ENCODE measurements around the gene SSH2.

SSH2 gene

DNA sequence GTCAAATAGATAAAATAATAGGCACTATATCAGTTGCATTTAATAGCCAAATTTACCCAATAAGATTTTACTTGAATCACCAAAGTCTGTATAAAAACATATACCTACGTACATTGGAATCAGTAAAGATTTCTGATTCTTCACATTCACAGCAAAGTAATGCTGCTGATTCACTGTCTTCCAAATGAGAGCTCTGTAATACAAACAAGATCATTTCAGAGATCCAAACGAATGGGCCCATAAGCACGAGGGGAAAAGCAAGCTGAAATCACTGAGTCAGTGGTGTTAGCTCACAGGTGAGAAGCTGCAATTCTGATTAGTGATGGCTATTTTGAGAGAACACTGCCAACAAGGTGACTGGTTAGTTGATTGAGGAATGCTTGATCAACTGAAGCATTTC lies 81.3 kb downstream of the SSH2 start:
- Mint-ChIP-seq H3K27ac (no peak overlapping the region), H3K9me3 (no peaks in the 10 kb centered on the region), H3K4me3 (no peak overlapping the region), H3K36me3 (peaks cover 3% of the 10 kb centered on the region), H3K27me3 (no peaks in the 10 kb centered on the region), H3K4me1 (no peaks in the 10 kb centered on the region)
- CTCF ChIA-PET, result no interaction called here
- DNase-seq, result no peak

DNA sequence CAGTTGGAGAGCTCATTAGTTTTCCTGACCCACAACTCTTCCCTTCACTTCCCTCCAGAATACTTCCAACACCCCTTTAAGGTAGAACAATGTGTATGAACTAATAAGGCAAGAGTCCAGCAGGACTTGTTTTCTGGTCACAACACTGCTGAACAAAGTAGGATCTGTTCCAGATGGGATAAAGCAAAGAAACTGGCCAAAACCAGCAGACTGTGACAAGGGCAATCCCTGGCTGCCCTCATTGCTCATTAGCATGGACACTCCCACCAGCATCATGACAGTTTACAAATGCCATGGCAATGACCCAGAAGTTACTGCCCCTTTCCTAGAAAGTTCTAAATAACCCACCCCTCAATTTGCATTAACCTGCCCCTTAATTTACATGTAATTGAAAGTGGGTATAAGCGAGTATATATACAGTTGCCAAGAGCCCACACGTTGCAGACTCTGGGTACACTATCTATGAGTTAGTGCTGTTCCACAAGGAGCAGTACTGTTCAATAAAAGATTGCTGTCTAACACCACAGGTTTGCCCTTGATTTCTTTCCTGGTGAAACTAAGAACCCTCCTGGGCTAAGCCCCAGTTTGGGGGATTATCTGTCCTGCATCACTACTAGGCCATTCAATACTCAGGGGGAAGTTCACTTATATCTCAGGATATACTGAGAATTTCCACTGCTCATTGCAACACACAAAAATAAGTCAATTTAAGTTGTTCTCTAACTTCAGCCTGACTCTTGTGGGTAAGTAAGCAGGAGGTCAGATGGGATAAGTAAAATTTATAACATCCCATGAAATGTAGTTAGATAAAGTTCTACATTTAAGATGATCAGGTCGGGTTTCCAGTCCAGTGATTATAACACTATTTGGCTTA lies 82.3 kb downstream of the SSH2 start:
- DNase-seq, result no peak
- Mint-ChIP-seq H3K27me3 (no peaks in the 10 kb centered on the region), H3K27ac (no peak overlapping the region), H3K4me1 (no peaks in the 10 kb centered on the region), H3K9me3 (no peaks in the 10 kb centered on the region), H3K4me3 (no peak overlapping the region), H3K36me3 (peaks cover 3% of the 10 kb centered on the region)
- CTCF ChIA-PET, result no interaction called here

DNA sequence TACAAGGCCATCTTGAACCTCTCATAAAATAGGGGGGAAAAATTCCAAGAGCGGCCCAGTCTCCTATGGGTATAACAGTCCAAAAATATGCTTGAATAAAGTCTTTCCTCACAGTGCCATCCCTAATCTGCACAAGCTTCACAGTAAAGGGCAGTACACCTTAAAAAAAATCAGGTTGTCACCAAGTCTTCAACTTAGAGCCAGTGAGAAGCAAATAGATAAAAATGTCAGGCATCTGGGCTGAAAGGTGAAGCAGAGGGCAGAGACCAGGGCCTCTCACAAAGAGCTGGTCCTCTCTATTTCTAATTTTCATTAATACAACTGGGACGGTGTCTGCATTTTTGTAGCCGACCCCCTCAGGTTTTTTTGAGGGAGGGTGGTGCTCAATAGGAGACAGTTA lies 82.9 kb downstream of the SSH2 start:
- CTCF ChIA-PET, result no interaction called here
- H3K36me3 Mint-ChIP-seq, result peaks cover 3% of the 10 kb centered on the region

DNA sequence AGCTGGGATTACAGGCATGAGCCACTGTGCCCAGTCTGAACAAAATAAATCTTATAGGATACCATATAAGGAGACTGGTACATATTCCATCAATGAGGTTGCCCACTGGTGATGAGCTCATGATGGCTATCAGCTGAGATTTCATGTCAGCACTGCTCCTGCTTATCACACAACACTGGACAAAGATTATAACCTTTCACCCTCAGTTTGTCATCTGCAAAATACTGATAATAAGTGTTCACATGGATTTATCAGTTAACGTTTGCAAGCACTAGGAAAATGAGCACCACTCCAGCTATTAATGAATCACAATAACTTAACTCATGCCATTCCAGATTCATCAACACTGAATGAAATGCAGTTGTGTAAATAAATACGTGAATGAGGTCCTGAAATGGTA lies 83.7 kb downstream of the SSH2 start:
- no peaks in the 10 kb centered on the region for H3K4me1 Mint-ChIP-seq
- DNase-seq, result no peak
- H3K27ac Mint-ChIP-seq, result no peak overlapping the region
- no peaks in the 10 kb centered on the region for H3K27me3 Mint-ChIP-seq
- H3K9me3 Mint-ChIP-seq, result no peaks in the 10 kb centered on the region
- peaks cover 3% of the 10 kb centered on the region for H3K36me3 Mint-ChIP-seq
- CTCF ChIA-PET, result no interaction called here
- no peak overlapping the region for H3K4me3 Mint-ChIP-seq

More for the DNA sequence above, 82.9 kb downstream of the SSH2 start:
- no peak overlapping the region for H3K27ac Mint-ChIP-seq
- no peak overlapping the region for H3K4me3 Mint-ChIP-seq
- H3K27me3 Mint-ChIP-seq, result no peaks in the 10 kb centered on the region
- no peaks in the 10 kb centered on the region for H3K4me1 Mint-ChIP-seq
- DNase-seq, result no peak
- H3K9me3 Mint-ChIP-seq, result no peaks in the 10 kb centered on the region

DNA sequence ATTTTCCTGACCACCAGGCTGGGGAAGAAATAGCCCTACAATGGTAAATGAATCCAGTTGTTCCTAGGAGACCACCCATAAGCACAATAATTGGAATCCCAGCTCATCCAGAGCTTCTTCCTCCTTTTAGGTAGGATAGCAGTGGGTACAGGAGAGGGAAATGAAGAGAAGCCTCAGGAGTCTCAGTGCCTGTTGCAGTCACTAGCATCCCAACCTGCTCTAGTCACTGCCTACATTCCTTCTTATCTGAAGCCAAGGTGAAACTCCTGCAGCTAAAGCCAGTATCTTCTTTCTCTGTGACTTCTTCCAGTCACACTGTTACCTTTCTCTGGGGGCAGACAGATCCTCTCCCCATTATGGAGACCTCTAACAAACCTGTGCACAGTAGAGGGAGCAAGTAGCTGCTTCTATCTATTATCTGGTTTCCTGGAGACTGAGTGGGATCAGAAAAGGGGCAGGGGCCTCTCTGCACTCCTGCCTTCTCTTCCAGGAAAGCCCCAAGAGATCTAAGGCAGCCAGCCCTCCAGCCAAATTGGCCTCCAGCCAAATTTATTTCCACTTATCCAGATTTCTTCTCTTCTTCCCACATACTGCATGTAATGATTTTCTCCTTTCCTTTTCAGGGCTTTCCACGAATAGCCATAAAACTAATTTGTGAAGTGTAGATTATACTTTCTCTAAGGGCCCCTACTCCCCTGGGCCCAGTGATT lies 85.5 kb downstream of the SSH2 start:
- no peaks in the 10 kb centered on the region for H3K27me3 Mint-ChIP-seq
- CTCF ChIA-PET, result no interaction called here
- peaks cover 3% of the 10 kb centered on the region for H3K36me3 Mint-ChIP-seq
- no peak overlapping the region for H3K27ac Mint-ChIP-seq
- DNase-seq, result no peak
- no peaks in the 10 kb centered on the region for H3K4me1 Mint-ChIP-seq
- H3K4me3 Mint-ChIP-seq, result no peak overlapping the region
- H3K9me3 Mint-ChIP-seq, result no peaks in the 10 kb centered on the region

DNA sequence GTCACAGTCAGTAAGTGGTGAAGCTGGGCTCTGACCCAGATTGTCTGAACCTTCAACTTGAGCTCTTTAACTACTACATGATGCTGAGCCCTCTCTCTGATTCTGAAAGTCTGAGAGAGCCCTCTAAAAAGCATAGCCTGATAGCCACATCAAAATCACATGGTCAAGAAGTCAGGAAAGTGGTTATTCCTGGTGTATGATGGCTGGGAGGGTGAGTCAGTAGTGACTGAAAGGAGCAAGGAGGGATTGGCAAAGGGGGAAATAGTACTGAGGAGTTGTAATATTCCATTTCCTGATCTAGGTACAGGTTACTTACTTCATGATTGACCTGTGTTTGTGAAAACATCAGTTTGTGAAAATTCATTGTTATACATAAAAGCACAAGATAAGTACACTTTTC lies 89.1 kb downstream of the SSH2 start:
- H3K36me3 Mint-ChIP-seq, result peaks cover 2% of the 10 kb centered on the region
- DNase-seq, result no peak
- H3K9me3 Mint-ChIP-seq, result no peaks in the 10 kb centered on the region
- H3K27me3 Mint-ChIP-seq, result no peaks in the 10 kb centered on the region
- H3K4me3 Mint-ChIP-seq, result no peak overlapping the region
- H3K4me1 Mint-ChIP-seq, result no peaks in the 10 kb centered on the region
- H3K27ac Mint-ChIP-seq, result no peak overlapping the region
- CTCF ChIA-PET, result no interaction called here

DNA sequence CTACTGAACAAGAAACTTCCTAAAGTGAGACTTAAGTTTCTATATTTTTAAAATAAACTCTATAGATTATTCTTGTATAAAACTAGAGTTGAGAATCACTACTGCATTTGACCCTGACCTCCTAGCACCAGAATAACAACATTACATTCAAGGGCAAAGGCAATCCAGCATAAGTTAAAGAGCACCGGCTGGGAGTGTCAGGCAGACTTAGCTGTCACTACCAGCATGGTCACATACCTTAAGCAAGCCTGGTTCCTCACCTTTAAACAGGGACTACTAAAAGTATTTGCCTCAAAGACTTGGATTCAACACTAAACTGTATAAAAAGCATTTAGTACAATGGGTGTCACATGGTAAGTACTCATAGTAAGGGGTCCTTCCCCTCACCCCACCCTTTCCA lies 90.4 kb downstream of the SSH2 start:
- DNase-seq, result no peak
- no peak overlapping the region for H3K4me3 Mint-ChIP-seq
- no peaks in the 10 kb centered on the region for H3K27me3 Mint-ChIP-seq
- H3K27ac Mint-ChIP-seq, result no peak overlapping the region
- no peaks in the 10 kb centered on the region for H3K9me3 Mint-ChIP-seq
- CTCF ChIA-PET, result no interaction called here
- no peaks in the 10 kb centered on the region for H3K4me1 Mint-ChIP-seq
- peaks cover 2% of the 10 kb centered on the region for H3K36me3 Mint-ChIP-seq

DNA sequence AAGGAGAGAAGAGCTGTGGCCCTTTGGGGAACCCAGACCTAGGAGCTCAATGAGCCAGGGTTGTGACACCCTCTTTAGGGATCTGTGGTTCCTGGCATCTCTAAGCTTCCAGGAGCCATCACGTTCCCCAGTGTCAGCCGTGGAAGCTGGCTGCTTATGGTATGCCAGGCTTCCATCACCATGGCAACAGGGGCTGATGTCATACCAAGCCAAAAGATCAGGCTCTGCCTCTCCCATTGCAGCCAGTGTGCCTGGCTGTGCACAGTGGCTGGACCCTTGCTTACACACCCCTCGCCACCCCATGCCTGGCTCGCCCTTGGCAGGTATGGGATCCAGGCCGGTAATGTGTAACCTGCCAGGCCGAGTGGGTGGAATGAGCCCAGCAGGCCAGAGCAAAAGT lies 91.1 kb downstream of the SSH2 start:
- Mint-ChIP-seq H3K27ac (no peak overlapping the region), H3K27me3 (no peaks in the 10 kb centered on the region), H3K9me3 (no peaks in the 10 kb centered on the region), H3K4me1 (no peaks in the 10 kb centered on the region), H3K36me3 (peaks cover 2% of the 10 kb centered on the region), H3K4me3 (no peak overlapping the region)
- CTCF ChIA-PET, result no interaction called here
- DNase-seq, result no peak

DNA sequence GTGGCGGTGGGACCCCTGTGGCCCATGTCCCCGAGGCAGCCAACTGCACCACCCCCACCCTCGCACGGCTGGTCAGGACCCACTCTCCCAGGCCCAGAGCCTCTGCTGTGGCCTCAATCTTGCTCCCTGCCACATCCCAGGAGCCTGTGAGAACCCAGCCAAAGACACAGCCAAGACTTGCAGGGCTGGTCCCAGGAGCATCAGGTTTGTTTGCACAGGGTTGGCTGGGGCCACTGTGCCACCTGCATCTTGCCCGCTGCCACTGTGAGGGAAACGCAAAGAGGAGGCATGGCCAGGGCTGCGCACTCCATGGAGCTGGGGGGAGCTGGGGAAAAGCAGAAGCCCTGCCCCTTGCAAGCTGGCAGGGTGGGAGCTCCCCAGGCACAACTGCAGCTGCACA lies 92.5 kb downstream of the SSH2 start:
- Mint-ChIP-seq H3K27ac (no peak overlapping the region), H3K27me3 (no peaks in the 10 kb centered on the region), H3K36me3 (peaks cover 4% of the 10 kb centered on the region), H3K4me1 (no peaks in the 10 kb centered on the region), H3K4me3 (no peak overlapping the region), H3K9me3 (no peaks in the 10 kb centered on the region)
- no peak for DNase-seq
- CTCF ChIA-PET, result no interaction called here

DNA sequence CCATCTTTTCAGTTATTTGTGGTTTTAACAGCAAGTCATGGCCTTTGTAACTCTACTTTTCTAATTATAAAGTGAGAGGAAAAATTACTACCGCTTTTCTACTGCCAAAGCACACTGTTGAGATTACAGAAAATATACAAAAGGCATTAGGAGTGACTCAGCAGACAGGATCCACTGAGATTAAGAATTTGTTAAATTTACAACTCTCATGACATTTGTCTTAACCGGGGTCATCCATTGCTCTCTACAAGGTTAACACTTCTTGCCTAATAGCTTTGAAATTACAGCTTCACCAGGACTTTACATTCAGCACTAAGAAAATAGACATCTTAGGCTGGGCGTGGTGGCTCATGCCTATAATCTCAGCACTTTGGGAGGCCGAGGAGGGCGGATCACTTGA lies 93.4 kb downstream of the SSH2 start:
- Mint-ChIP-seq H3K27me3 (no peaks in the 10 kb centered on the region), H3K27ac (no peak overlapping the region), H3K4me3 (no peak overlapping the region), H3K9me3 (no peaks in the 10 kb centered on the region), H3K36me3 (peaks cover 4% of the 10 kb centered on the region), H3K4me1 (no peaks in the 10 kb centered on the region)
- no peak for DNase-seq
- CTCF ChIA-PET, result no interaction called here

DNA sequence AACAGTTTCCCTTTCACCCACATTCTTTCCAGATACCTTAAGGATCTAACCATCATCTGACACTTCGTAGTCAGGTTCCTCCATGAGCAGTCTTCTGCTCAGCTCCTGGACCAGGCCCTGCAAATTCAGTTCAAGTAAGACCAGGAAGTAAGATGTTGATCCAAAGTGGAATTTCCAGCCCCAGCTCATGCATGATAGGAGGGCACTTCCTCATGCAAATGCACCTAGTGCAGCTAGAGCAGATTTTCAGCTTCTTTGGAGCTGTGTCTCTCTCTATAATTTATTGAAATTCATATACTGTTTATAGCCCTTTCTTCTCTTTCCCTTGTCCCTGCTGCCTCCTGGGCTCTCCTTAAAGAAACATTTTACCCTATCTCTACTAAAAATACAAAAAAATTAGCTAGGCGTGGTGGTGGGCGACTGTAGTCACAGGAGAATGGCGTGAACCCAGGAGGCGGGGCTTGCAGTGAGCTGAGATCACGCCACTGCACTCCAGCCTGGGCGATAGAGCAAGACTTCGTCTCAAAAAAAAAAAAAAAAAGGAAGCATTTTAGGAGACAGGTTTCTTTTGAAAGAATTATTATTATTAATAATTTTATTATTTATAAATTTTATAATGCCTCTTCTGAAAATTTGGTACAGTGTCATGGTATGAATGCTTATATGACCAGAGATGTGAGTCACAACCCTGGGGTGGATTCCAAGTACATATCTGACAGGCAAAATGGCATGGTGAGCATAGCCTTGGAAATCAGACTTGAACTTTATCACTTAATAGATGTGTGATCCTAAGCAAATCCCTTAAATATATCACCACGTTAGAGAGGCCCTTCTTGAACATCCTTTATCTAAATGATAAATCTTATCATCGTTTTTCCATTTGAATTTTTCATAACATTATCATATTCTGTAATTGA lies 94.3 kb downstream of the SSH2 start:
- H3K4me1 Mint-ChIP-seq, result no peaks in the 10 kb centered on the region
- peaks cover 4% of the 10 kb centered on the region for H3K36me3 Mint-ChIP-seq
- H3K27ac Mint-ChIP-seq, result no peak overlapping the region
- no peak overlapping the region for H3K4me3 Mint-ChIP-seq
- no peaks in the 10 kb centered on the region for H3K27me3 Mint-ChIP-seq
- CTCF ChIA-PET, result interaction anchor here (1.1 kb wide), 1 partner anchor 96 kb away, joined by 3 read pairs; no protein-coding TSS in a partner anchor
- no peak for DNase-seq
- H3K9me3 Mint-ChIP-seq, result no peaks in the 10 kb centered on the region

DNA sequence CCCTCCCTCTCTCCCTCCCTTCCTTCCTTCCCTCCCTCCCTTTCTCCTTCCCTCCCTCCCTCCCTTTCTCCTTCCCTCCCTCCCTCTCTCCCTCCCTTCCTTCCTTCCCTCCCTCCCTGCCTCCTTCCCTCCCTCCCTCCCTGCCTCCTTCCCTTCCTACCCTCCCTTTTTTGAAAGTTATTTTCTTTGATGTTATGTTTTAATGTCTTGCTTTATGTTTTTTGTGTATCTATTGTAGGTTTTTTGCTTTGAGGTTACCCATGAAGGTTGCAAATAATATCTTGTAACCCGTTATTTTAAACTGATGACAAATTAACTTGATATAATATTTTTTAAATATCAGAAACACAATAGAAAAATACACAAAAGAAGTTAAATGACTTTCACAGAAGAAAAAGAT lies 96.2 kb downstream of the SSH2 start:
- DNase-seq, result no peak
- H3K27me3 Mint-ChIP-seq, result no peaks in the 10 kb centered on the region
- H3K27ac Mint-ChIP-seq, result no peak overlapping the region
- no peak overlapping the region for H3K4me3 Mint-ChIP-seq
- CTCF ChIA-PET, result no interaction called here
- H3K4me1 Mint-ChIP-seq, result peaks cover 7% of the 10 kb centered on the region
- no peaks in the 10 kb centered on the region for H3K9me3 Mint-ChIP-seq
- peaks cover 4% of the 10 kb centered on the region for H3K36me3 Mint-ChIP-seq

DNA sequence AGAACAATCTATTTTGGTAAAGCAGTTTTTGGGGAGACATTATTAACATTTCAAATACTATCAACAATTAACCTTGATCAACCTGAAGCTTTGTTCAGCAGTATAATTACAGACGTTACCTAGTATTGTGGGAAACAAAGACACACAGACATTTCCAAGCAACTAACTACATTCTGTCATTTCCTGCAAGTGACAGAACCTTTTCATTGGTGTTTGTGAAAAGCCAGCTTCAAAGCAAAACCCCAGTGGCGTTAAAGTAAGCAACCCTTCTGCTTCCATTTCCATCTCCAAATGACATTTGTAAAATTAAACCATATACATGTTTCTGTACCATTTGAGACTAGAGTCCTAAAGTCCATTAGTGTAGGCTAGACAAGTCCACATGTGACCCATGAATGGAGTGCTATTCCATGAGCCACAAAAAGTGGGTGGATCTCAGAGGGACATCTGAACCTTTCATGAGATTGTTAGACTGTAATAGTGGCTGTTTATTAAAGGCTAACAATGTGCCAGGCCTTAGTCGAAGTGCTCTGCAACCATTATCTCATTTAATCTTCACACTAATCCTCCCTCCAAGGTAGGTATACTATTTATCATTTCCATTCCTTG lies 101.2 kb downstream of the SSH2 start:
- CTCF ChIA-PET, result interaction anchor here (1.2 to 1.4 kb wide), 2 partner anchors 18 to 102 kb away, joined by 4 to 5 read pairs; no protein-coding TSS in a partner anchor
- no peak for DNase-seq
- no peaks in the 10 kb centered on the region for H3K9me3 Mint-ChIP-seq
- H3K27me3 Mint-ChIP-seq, result no peaks in the 10 kb centered on the region
- peaks cover 6% of the 10 kb centered on the region for H3K36me3 Mint-ChIP-seq
- no peak overlapping the region for H3K27ac Mint-ChIP-seq
- no peak overlapping the region for H3K4me3 Mint-ChIP-seq
- H3K4me1 Mint-ChIP-seq, result peaks cover 22% of the 10 kb centered on the region

DNA sequence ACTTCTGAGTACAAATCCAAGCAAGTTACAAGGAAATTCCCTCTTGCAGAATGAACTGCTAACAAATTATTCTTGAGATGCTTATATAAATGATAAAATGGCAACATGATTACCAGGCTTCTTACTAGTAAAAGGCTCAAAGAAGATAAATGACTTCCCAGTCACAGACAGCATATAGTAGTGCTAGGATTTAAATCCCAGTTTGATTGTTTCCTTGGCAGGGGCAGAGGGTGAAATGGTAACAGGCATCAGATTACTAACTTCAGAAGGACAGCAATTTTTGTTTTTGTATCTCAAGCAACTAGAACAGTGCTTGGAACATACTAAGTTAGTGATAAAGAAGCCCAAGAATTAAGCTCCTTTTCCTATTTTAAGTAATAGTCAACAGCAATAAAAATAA lies 102.8 kb downstream of the SSH2 start:
- Mint-ChIP-seq H3K4me3 (no peak overlapping the region), H3K9me3 (no peaks in the 10 kb centered on the region), H3K4me1 (peaks cover 22% of the 10 kb centered on the region), H3K27ac (no peak overlapping the region), H3K36me3 (peaks cover 3% of the 10 kb centered on the region), H3K27me3 (no peaks in the 10 kb centered on the region)
- DNase-seq, result no peak
- CTCF ChIA-PET, result interaction anchor here (1.5 kb wide), 1 partner anchor 104 kb away, joined by 6 read pairs; no protein-coding TSS in a partner anchor

Measured in activated naive CD4-positive, alpha-beta T cell treated with anti-CD3 and anti-CD28 coated beads, Interleukin-2, amount 10 ng/mL, durations not matched to agents 7 days and 5 days (primary cell).